Vagina (tissue), 2 donors: ENCODE results near the gene PWWP3B. TPM values are rescaled to one million over a fixed set of nuclear protein-coding genes. Genes with fewer than 3 reads are reported as not detected.

Experiments used
- DNase-seq, 2 donors: peaks; one replicate each; pipeline ENCODE4 v3.0.0-alpha.2; 2017; ENCODE audit errors: extremely low spot score in 2 of 2
- H3K27ac ChIP-seq: fragments of 200-600 bp; sonication (generic); one replicate; pipeline ENCODE4 v1.5.1; 2019
- H3K27me3 ChIP-seq: fragments of 200-600 bp; sonication (generic); one replicate; pipeline ENCODE4 v1.5.1; 2019
- H3K36me3 ChIP-seq, 2 donors: fragments of 200-600 bp; sonication (generic); one replicate each; pipeline ENCODE4 v1.5.1; 2017 to 2019
- H3K4me1 ChIP-seq: fragments of 200-600 bp; sonication (generic); one replicate; pipeline ENCODE4 v1.5.1; 2019
- H3K4me3 ChIP-seq, 2 donors: fragments of 200-600 bp; sonication (generic); 1 replicate in 1 of 2; 2 replicates in 1 of 2; pipeline ENCODE4 v1.5.1; 2016 to 2019
- H3K9me3 ChIP-seq: fragments of 200-600 bp; sonication (generic); one replicate; pipeline ENCODE4 v1.5.1; 2019
- POLR2A ChIP-seq, 2 donors: fragments of 450-650 bp; IDR thresholded peaks; one replicate each; pipeline ENCODE4 v1.6.1; 2017; ENCODE audit warnings: antibody characterized with exemption in 2 of 2, mild to moderate bottlenecking in 2 of 2, moderate library complexity in 2 of 2
- POLR2AphosphoS5 ChIP-seq, 2 donors: sonication (generic); formaldehyde crosslinking; IDR thresholded peaks; one replicate each; pipeline ENCODE4 v1.9.0; 2017; ENCODE audit warnings: antibody characterized with exemption in 2 of 2, mild to moderate bottlenecking in 2 of 2, low read depth in 1 of 2; ENCODE audit not compliant: insufficient read depth in 1 of 2
- intact Hi-C: fragments of 100-400 bp; cut with DNase I; formaldehyde crosslinking; loops from one replicate; pipeline ENCODE4 v1.15.1; 2023
- total RNA-seq: library from RNA; depleted of rRNA; stranded (reverse); fragments of >200 nt; gene quantifications from one replicate; pipeline ENCODE4 v1.2.3, GENCODE V29; 2016
- TF ChIP-seq, protein P1 (sequence below), 3 experiments: fragments of 450-650 bp in 2 of 3; fragments of 200-600 bp in 1 of 3; sonication (generic) in 1 of 3; IDR thresholded peaks; one replicate each; pipeline ENCODE4 v1.5.1; 2017 to 2019; ENCODE audit warnings: antibody characterized with exemption in 3 of 3, mild to moderate bottlenecking in 2 of 3, moderate library complexity in 2 of 3

Gene PWWP3B
- total RNA-seq, 1 donor from 2014 or later, result 2.5 TPM

DNA sequence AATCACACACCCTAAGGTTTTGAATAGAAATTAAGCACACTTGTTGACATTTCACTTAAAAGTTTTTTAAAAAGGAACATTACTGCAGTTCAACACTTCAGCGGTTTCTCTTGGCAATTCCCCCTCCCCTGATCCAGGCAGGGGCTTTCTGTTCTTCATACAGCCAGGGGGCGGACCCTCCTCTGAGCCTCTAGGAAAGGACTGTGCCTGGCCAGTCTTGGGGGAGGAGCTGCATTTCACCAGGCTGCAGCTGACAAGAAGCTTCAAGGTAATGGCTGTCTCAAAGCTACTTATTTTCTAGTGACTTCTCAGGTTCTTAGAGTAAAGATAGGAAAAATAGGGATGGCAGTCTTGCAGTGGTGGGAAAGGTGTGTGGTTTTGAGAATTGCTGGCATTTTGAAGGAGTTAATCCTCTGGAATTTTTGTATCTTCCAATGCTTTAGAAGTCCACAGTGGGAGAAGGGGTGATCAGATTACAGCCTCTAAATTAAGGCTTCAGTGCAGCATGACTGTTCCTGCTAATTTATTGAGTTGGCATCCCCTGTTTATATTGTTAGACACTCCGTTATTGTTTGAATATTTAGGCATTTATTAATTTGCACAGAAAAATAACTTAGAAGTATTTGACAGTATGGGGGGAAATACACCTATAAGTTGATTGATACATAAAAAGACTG is 33.5 kb downstream of the PWWP3B start:
- intact Hi-C loops, result no loop called here
- TF ChIP-seq POLR2AphosphoS5 (IDR thresholded peaks at IDR 0.05; ENCODE audit: insufficient read depth in 1 of 2, low read depth in 1 of 2), result no peak

DNA sequence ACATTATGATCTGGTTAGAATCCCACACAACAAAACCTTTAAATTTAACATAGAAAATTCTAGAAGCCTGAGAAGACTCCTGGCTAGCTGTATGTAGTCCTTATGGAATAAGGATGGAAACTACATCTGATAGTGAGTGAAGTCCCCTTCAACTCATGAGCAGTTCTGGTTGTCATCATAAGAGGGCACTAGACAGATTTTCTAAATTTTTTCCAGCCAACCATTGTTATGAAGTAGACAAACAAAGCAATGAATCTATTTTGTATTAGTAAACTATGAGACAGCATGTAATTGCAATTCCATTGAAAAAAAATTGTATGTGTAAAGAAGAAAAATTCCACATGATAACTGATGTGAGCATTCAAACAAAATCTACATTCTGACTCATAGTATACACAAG is 35.2 kb downstream of the PWWP3B start:
- no peak for DNase-seq

More for the DNA sequence above, 33.5 kb downstream of the PWWP3B start:
- no peaks in the 10 kb centered on the region for H3K4me1 ChIP-seq
- H3K9me3 ChIP-seq, result no peaks in the 10 kb centered on the region
- DNase-seq, result no peak
- no peak overlapping the region for H3K27ac ChIP-seq
- no peaks in the 10 kb centered on the region for H3K36me3 ChIP-seq
- no peaks in the 10 kb centered on the region for H3K27me3 ChIP-seq
- no peak overlapping the region for H3K4me3 ChIP-seq

DNA sequence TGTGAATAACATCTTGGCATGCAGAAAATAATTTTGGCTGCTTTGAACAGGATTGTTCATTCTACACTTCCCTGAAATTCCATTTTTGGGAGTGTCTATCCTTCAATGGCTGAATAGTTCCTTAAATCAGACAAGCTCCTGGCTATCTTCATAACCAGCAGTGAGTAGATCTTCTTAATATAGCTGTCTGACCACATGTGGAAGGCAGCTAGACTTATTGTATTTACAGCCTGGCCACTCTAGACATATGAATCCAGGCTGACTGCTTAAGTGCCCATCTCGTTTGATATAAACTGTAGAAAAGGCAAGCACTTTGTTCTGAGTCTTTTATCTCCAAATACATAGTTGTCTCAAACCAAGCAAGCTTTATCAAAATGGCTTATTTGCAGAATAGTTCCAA is 40.0 kb downstream of the PWWP3B start:
- TF ChIP-seq POLR2A (IDR thresholded peaks at IDR 0.05) (no peak), POLR2AphosphoS5 (IDR thresholded peaks at IDR 0.05; ENCODE audit: insufficient read depth in 1 of 2, low read depth in 1 of 2) (no peak)
- TF ChIP-seq, protein P1, sequence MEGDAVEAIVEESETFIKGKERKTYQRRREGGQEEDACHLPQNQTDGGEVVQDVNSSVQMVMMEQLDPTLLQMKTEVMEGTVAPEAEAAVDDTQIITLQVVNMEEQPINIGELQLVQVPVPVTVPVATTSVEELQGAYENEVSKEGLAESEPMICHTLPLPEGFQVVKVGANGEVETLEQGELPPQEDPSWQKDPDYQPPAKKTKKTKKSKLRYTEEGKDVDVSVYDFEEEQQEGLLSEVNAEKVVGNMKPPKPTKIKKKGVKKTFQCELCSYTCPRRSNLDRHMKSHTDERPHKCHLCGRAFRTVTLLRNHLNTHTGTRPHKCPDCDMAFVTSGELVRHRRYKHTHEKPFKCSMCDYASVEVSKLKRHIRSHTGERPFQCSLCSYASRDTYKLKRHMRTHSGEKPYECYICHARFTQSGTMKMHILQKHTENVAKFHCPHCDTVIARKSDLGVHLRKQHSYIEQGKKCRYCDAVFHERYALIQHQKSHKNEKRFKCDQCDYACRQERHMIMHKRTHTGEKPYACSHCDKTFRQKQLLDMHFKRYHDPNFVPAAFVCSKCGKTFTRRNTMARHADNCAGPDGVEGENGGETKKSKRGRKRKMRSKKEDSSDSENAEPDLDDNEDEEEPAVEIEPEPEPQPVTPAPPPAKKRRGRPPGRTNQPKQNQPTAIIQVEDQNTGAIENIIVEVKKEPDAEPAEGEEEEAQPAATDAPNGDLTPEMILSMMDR (IDR thresholded peaks at IDR 0.05), result no peak
- intact Hi-C loops, result no loop called here
- Histone ChIP-seq H3K9me3 (no peaks in the 10 kb centered on the region), H3K4me1 (no peaks in the 10 kb centered on the region), H3K4me3 (no peak overlapping the region), H3K27ac (no peak overlapping the region), H3K36me3 (no peaks in the 10 kb centered on the region), H3K27me3 (no peaks in the 10 kb centered on the region)
- no peak for DNase-seq

More for the DNA sequence above, 35.2 kb downstream of the PWWP3B start:
- intact Hi-C loops, result no loop called here
- no peaks in the 10 kb centered on the region for H3K27me3 ChIP-seq
- no peaks in the 10 kb centered on the region for H3K9me3 ChIP-seq
- no peak for TF ChIP-seq POLR2A (IDR thresholded peaks at IDR 0.05)
- no peak for TF ChIP-seq POLR2AphosphoS5 (IDR thresholded peaks at IDR 0.05; ENCODE audit: insufficient read depth in 1 of 2, low read depth in 1 of 2)
- TF ChIP-seq, protein P1 (IDR thresholded peaks at IDR 0.05), result no peak
- no peaks in the 10 kb centered on the region for H3K36me3 ChIP-seq
- no peaks in the 10 kb centered on the region for H3K4me1 ChIP-seq
- H3K27ac ChIP-seq, result no peak overlapping the region
- H3K4me3 ChIP-seq, result no peak overlapping the region

Other genes with a start within 250 kb of the PWWP3B start
- not detected for gene SERPINA7, start 129.6 kb upstream of the PWWP3B start, total RNA-seq